ENCODE measurements around the gene TUBB4A.
A peak's percentile ranks its signal among the peaks of the same experiment; 100 is the strongest.

Gene TUBB4A

GRCh38 chr19:6532244-6532999, 30.3 kb upstream of the TUBB4A start:
- peaks cover 18% of the 10 kb centered on the region for H3K4me1 ChIP-seq (ENCODE audit: insufficient read depth, low read length)
- no peaks in the 10 kb centered on the region for H3K9me3 ChIP-seq (ENCODE audit: low read length)
- no peak overlapping the region for H3K4me3 ChIP-seq (ENCODE audit: low read depth in 1 of 2, low read length in 2 of 2)
- H3K27ac ChIP-seq (ENCODE audit: low read depth, low read length) = no peak overlapping the region
- H3K36me3 ChIP-seq (ENCODE audit: insufficient read depth, low read length) = no peaks in the 10 kb centered on the region
- H3K9ac ChIP-seq (ENCODE audit: low read length) = no peak overlapping the region
- H3K27me3 ChIP-seq (ENCODE audit: control insufficient read depth in 1 of 2, insufficient read depth in 2 of 2, low read length in 2 of 2) = peaks cover 12 to 29% of the 10 kb centered on the region in 2 donors

GRCh38 chr19:6531956-6532243, 29.8 kb upstream of the TUBB4A start:
- H3K27me3 ChIP-seq (ENCODE audit: control insufficient read depth in 1 of 2, insufficient read depth in 2 of 2, low read length in 2 of 2) = peaks cover 12 to 29% of the 10 kb centered on the region in 2 donors
- H3K4me3 ChIP-seq (ENCODE audit: low read depth in 1 of 2, low read length in 2 of 2) = no peak overlapping the region
- no peak overlapping the region for H3K27ac ChIP-seq (ENCODE audit: low read depth, low read length)
- H3K9me3 ChIP-seq (ENCODE audit: low read length) = no peaks in the 10 kb centered on the region
- no peaks in the 10 kb centered on the region for H3K36me3 ChIP-seq (ENCODE audit: insufficient read depth, low read length)
- peaks cover 18% of the 10 kb centered on the region for H3K4me1 ChIP-seq (ENCODE audit: insufficient read depth, low read length)
- no peak overlapping the region for H3K9ac ChIP-seq (ENCODE audit: low read length)

DNA sequence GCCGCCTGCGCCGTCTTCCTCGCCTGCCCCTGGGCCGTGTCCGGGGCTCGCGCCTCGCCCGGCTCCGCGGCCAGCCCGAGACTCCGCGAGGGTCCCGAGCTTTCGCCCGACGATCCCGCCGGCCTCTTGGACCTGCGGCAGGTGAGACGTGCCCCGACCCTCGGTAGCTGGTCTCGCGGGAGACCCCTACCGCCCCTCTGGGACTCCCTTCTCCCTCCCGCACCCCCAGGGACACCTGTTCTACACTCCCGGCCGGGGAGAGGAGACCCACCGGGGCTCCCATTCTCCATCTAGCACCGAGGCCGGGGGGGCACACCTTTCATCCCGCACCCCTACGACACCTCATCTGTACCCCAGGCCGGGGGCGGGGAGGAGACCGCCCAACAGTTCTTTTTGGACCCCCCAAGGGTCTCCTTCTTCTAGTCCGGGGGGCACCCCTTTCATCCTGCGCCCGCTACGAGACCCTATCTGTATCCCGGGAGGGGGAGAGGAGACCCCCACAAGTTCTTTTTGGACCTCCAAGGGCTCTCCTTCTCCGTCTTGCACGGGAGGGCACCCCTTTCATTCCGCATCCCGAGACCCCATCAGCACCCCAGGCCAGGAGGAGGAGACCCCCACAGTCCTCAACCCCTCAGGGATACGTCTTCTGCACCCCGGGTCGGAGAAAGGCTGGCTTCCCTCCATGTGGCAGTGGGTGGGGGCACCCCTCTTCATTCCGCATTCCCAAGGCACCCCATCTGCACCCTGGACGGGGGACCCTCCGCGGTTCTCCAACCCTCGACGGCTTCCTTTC, 29.2 kb upstream of the TUBB4A start:
- peak overlapping the region; percentile 56 to 85 for H3K4me3 ChIP-seq (ENCODE audit: low read depth in 1 of 2, low read length in 2 of 2)
- no peaks in the 10 kb centered on the region for H3K36me3 ChIP-seq (ENCODE audit: insufficient read depth, low read length)
- H3K9me3 ChIP-seq (ENCODE audit: low read length) = no peaks in the 10 kb centered on the region
- peaks cover 12 to 29% of the 10 kb centered on the region in 2 donors for H3K27me3 ChIP-seq (ENCODE audit: control insufficient read depth in 1 of 2, insufficient read depth in 2 of 2, low read length in 2 of 2)
- peaks cover 18% of the 10 kb centered on the region for H3K4me1 ChIP-seq (ENCODE audit: insufficient read depth, low read length)
- peak overlapping the region; percentile 42 for H3K27ac ChIP-seq (ENCODE audit: low read depth, low read length)
- no peak overlapping the region for H3K9ac ChIP-seq (ENCODE audit: low read length)

GRCh38 chr19:6530386-6531162, 28.5 kb upstream of the TUBB4A start, which contains the start of gene TNFSF9:
TSS of gene TNFSF9 (plus strand) at chr19:6531026. CDS start at chr19:6531037, 11 bp downstream.
- H3K4me1 ChIP-seq (ENCODE audit: insufficient read depth, low read length) = peaks cover 18% of the 10 kb centered on the region
- peaks cover 12 to 29% of the 10 kb centered on the region in 2 donors for H3K27me3 ChIP-seq (ENCODE audit: control insufficient read depth in 1 of 2, insufficient read depth in 2 of 2, low read length in 2 of 2)
- H3K27ac ChIP-seq (ENCODE audit: low read depth, low read length) = peak within 1 kb of the TSS; percentile 42

DNA sequence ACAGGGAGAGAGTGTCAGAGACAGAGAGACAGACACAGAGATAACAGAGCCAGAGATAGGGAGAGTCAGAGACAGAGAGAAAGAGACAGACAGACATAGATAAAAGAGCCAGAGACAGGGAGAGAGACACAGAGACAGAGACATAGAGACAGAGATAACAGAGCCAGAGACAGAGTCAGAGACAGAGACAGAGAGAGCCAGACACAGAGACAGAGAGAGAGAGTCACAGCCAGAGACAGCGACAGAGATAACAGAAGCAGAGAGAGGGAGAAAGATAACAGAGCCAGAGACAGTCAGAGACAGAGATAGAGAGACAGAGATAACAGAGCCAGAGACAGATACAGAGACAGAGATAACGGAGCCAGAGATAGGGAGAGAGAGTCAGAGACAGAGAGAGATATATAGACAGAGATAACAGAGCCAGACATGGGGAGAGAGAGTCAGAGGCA, 27.9 kb upstream of the TUBB4A start:
- H3K4me3 ChIP-seq (ENCODE audit: low read depth in 1 of 2, low read length in 2 of 2) = peak overlapping the region in 1 of 2 donors; percentile 81
- peak overlapping the region; percentile 57 for H3K9ac ChIP-seq (ENCODE audit: low read length)
- H3K27me3 ChIP-seq (ENCODE audit: control insufficient read depth in 1 of 2, insufficient read depth in 2 of 2, low read length in 2 of 2) = peaks cover 12 to 29% of the 10 kb centered on the region in 2 donors
- H3K4me1 ChIP-seq (ENCODE audit: insufficient read depth, low read length) = peaks cover 18% of the 10 kb centered on the region
- no peaks in the 10 kb centered on the region for H3K36me3 ChIP-seq (ENCODE audit: insufficient read depth, low read length)
- H3K27ac ChIP-seq (ENCODE audit: low read depth, low read length) = peak overlapping the region; percentile 42
- no peaks in the 10 kb centered on the region for H3K9me3 ChIP-seq (ENCODE audit: low read length)

More at GRCh38 chr19:6530386-6531162, 28.5 kb upstream of the TUBB4A start, which contains the start of gene TNFSF9:
- Histone ChIP-seq H3K9me3 (ENCODE audit: low read length) (no peaks in the 10 kb centered on the region), H3K36me3 (ENCODE audit: insufficient read depth, low read length) (no peaks in the 10 kb centered on the region), H3K9ac (ENCODE audit: low read length) (peak within 1 kb of the TSS; percentile 57), H3K4me3 (ENCODE audit: low read depth in 1 of 2, low read length in 2 of 2) (peak within 1 kb of the TSS; percentile 81 to 85)

DNA sequence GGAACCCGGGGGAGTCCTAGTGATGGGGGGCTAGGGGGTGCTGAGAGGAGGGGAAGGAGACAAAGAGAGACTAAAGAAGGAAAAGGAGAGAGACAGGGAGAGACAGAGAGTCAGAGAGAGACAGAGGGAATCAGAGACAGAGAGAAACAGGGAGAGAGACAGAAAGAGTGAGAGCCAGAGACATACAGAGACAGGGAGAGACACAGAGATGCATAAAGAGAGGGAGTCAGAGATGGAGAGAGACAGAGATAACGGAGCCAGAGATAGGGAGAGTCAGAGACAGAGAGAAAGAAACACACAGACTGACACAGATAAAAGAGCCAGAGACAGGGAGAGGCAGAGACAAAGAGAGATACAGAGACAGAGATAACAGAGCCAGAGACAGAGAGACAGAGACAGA, 27.2 kb upstream of the TUBB4A start:
- Histone ChIP-seq H3K27me3 (ENCODE audit: control insufficient read depth in 1 of 2, insufficient read depth in 2 of 2, low read length in 2 of 2) (peaks cover 12 to 24% of the 10 kb centered on the region in 2 donors), H3K9ac (ENCODE audit: low read length) (no peak overlapping the region), H3K36me3 (ENCODE audit: insufficient read depth, low read length) (no peaks in the 10 kb centered on the region), H3K27ac (ENCODE audit: low read depth, low read length) (no peak overlapping the region), H3K4me1 (ENCODE audit: insufficient read depth, low read length) (peaks cover 18% of the 10 kb centered on the region), H3K4me3 (ENCODE audit: low read depth in 1 of 2, low read length in 2 of 2) (no peak overlapping the region), H3K9me3 (ENCODE audit: low read length) (no peaks in the 10 kb centered on the region)

DNA sequence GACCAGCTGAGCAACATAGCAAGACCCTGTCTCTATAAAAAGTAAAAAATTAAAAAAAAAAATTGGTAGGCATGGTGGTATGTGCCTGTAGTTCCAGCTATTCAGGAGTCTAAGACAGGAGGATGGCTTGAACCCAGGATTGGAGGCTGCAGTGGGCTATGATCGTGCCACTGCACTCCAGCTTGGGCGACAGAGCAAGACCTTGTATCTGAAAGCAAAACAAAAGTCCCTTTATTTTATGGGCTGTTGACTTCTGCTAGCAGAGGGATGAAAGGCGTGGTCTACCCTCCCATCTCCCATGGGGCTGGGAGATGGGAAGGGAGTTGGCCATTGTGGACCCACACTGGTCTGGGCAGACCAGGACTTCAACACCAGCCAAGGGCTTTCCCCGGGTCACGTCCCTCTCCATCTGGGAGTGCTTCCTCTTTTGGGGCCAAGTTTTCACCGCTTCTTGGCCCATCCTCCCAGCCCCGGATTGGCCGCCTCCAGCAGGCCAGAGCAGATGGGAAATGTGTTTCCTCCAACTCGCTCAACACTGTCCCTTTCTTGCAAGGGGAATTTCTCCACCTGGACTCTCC, 26.5 kb upstream of the TUBB4A start:
- Histone ChIP-seq H3K9me3 (ENCODE audit: low read length) (no peaks in the 10 kb centered on the region), H3K9ac (ENCODE audit: low read length) (no peak overlapping the region), H3K36me3 (ENCODE audit: insufficient read depth, low read length) (no peaks in the 10 kb centered on the region), H3K4me1 (ENCODE audit: insufficient read depth, low read length) (peaks cover 18% of the 10 kb centered on the region), H3K27ac (ENCODE audit: low read depth, low read length) (no peak overlapping the region), H3K27me3 (ENCODE audit: control insufficient read depth in 1 of 2, insufficient read depth in 2 of 2, low read length in 2 of 2) (peaks cover 12 to 20% of the 10 kb centered on the region in 2 donors), H3K4me3 (ENCODE audit: low read depth in 1 of 2, low read length in 2 of 2) (no peak overlapping the region)

DNA sequence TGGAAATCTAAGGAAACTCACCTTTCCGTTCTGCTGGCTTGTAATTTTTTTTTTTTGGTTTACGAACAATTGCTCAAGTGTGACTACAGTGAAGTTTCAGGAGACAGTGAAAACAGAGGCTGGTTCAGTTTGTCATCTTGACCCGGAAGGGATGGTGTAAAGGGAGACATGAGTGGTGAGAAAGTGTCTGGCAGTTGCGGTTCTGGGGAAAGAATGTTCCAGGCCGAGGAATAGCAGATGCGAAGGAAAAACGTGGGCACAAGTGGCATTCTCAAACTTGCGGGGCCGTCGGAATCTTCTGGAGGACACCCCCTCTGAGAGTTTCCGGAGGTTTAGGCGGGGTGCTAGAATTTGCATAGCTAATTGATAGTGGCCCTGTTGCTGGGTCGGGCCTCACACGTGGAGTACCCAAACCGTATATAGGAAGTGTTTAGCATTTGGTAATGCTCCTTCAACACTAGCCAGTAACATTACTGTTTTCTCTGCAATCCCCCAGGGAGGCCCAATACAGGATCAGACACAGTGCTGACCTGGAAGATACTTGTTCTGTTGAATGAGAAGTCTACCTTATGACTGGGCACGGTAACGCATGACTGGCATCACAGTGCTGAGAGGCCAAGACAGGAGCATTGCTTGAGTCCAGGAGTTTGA, 25.9 kb upstream of the TUBB4A start:
- Histone ChIP-seq H3K27me3 (ENCODE audit: control insufficient read depth in 1 of 2, insufficient read depth in 2 of 2, low read length in 2 of 2) (peaks cover 12 to 19% of the 10 kb centered on the region in 2 donors), H3K9me3 (ENCODE audit: low read length) (no peaks in the 10 kb centered on the region), H3K4me1 (ENCODE audit: insufficient read depth, low read length) (peaks cover 18% of the 10 kb centered on the region), H3K27ac (ENCODE audit: low read depth, low read length) (no peak overlapping the region), H3K9ac (ENCODE audit: low read length) (no peak overlapping the region), H3K36me3 (ENCODE audit: insufficient read depth, low read length) (no peaks in the 10 kb centered on the region), H3K4me3 (ENCODE audit: low read depth in 1 of 2, low read length in 2 of 2) (no peak overlapping the region)

- Histone ChIP-seq H3K4me1 (ENCODE audit: insufficient read depth, low read length) (peaks cover 4% of the 10 kb centered on the region), H3K27ac (ENCODE audit: low read depth, low read length) (no peak overlapping the region), H3K27me3 (ENCODE audit: control insufficient read depth in 1 of 2, insufficient read depth in 2 of 2, low read length in 2 of 2) (no peaks in the 10 kb centered on the region), H3K4me3 (ENCODE audit: low read depth in 1 of 2, low read length in 2 of 2) (no peak overlapping the region), H3K9me3 (ENCODE audit: low read length) (no peaks in the 10 kb centered on the region), H3K36me3 (ENCODE audit: insufficient read depth, low read length) (no peaks in the 10 kb centered on the region), H3K9ac (ENCODE audit: low read length) (no peak overlapping the region)
Observed at GRCh38 chr19:6524311-6524710, 22.2 kb upstream of the TUBB4A start.

- Histone ChIP-seq H3K9me3 (ENCODE audit: low read length) (no peaks in the 10 kb centered on the region), H3K4me1 (ENCODE audit: insufficient read depth, low read length) (no peaks in the 10 kb centered on the region), H3K36me3 (ENCODE audit: insufficient read depth, low read length) (no peaks in the 10 kb centered on the region), H3K4me3 (ENCODE audit: low read depth in 1 of 2, low read length in 2 of 2) (no peak overlapping the region), H3K9ac (ENCODE audit: low read length) (no peak overlapping the region), H3K27ac (ENCODE audit: low read depth, low read length) (no peak overlapping the region), H3K27me3 (ENCODE audit: control insufficient read depth in 1 of 2, insufficient read depth in 2 of 2, low read length in 2 of 2) (no peaks in the 10 kb centered on the region)
Observed at GRCh38 chr19:6522712-6523111, 20.6 kb upstream of the TUBB4A start.
